ENCODE measurements around the gene TMEM178A.

- TF ChIP-seq, protein P1, sequence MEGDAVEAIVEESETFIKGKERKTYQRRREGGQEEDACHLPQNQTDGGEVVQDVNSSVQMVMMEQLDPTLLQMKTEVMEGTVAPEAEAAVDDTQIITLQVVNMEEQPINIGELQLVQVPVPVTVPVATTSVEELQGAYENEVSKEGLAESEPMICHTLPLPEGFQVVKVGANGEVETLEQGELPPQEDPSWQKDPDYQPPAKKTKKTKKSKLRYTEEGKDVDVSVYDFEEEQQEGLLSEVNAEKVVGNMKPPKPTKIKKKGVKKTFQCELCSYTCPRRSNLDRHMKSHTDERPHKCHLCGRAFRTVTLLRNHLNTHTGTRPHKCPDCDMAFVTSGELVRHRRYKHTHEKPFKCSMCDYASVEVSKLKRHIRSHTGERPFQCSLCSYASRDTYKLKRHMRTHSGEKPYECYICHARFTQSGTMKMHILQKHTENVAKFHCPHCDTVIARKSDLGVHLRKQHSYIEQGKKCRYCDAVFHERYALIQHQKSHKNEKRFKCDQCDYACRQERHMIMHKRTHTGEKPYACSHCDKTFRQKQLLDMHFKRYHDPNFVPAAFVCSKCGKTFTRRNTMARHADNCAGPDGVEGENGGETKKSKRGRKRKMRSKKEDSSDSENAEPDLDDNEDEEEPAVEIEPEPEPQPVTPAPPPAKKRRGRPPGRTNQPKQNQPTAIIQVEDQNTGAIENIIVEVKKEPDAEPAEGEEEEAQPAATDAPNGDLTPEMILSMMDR (IDR thresholded peaks at IDR 0.05) = no peak
- TF ChIP-seq JUNB (IDR thresholded peaks at IDR 0.05) (no peak), RAD21 (conservative IDR thresholded peaks at IDR 0.05 in 1 of 2, IDR thresholded peaks at IDR 0.05 in 1 of 2) (no peak), USF2 (IDR thresholded peaks at IDR 0.05) (no peak), SREBF2 (IDR thresholded peaks at IDR 0.05) (no peak), RCOR1 (IDR thresholded peaks at IDR 0.05; ENCODE audit: low read depth, low read length) (no peak), CBX2 (IDR thresholded peaks at IDR 0.05; ENCODE audit: borderline replicate concordance, low read depth) (no peak), EP300 (IDR thresholded peaks at IDR 0.05) (no peak), GATA3 (IDR thresholded peaks at IDR 0.05; ENCODE audit: borderline replicate concordance) (no peak), POLR2AphosphoS2 (conservative IDR thresholded peaks at IDR 0.05; ENCODE audit: low read length) (no peak), ZNF302 (CRISPR knock-in tag; IDR thresholded peaks at IDR 0.05) (no peak), PHF8 (IDR thresholded peaks at IDR 0.05; ENCODE audit: borderline replicate concordance, low read depth) (no peak), CBX8 (IDR thresholded peaks at IDR 0.05) (no peak)
- TF ChIP-seq, protein P2, sequence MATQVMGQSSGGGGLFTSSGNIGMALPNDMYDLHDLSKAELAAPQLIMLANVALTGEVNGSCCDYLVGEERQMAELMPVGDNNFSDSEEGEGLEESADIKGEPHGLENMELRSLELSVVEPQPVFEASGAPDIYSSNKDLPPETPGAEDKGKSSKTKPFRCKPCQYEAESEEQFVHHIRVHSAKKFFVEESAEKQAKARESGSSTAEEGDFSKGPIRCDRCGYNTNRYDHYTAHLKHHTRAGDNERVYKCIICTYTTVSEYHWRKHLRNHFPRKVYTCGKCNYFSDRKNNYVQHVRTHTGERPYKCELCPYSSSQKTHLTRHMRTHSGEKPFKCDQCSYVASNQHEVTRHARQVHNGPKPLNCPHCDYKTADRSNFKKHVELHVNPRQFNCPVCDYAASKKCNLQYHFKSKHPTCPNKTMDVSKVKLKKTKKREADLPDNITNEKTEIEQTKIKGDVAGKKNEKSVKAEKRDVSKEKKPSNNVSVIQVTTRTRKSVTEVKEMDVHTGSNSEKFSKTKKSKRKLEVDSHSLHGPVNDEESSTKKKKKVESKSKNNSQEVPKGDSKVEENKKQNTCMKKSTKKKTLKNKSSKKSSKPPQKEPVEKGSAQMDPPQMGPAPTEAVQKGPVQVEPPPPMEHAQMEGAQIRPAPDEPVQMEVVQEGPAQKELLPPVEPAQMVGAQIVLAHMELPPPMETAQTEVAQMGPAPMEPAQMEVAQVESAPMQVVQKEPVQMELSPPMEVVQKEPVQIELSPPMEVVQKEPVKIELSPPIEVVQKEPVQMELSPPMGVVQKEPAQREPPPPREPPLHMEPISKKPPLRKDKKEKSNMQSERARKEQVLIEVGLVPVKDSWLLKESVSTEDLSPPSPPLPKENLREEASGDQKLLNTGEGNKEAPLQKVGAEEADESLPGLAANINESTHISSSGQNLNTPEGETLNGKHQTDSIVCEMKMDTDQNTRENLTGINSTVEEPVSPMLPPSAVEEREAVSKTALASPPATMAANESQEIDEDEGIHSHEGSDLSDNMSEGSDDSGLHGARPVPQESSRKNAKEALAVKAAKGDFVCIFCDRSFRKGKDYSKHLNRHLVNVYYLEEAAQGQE (IDR thresholded peaks at IDR 0.05) = no peak
These were observed 49.4 kb downstream of the TMEM178A start for GRCh38 chr2:39715095-39715494.
